ENCODE measurements around the gene GJB6. TPM values are rescaled to one million over a fixed set of nuclear protein-coding genes. Genes with fewer than 3 reads are reported as not detected.
A peak's percentile ranks its signal among the peaks of the same experiment; 100 is the strongest.

Gene GJB6
- total RNA-seq, 6 experiments from 2014 or later: not detected

DNA sequence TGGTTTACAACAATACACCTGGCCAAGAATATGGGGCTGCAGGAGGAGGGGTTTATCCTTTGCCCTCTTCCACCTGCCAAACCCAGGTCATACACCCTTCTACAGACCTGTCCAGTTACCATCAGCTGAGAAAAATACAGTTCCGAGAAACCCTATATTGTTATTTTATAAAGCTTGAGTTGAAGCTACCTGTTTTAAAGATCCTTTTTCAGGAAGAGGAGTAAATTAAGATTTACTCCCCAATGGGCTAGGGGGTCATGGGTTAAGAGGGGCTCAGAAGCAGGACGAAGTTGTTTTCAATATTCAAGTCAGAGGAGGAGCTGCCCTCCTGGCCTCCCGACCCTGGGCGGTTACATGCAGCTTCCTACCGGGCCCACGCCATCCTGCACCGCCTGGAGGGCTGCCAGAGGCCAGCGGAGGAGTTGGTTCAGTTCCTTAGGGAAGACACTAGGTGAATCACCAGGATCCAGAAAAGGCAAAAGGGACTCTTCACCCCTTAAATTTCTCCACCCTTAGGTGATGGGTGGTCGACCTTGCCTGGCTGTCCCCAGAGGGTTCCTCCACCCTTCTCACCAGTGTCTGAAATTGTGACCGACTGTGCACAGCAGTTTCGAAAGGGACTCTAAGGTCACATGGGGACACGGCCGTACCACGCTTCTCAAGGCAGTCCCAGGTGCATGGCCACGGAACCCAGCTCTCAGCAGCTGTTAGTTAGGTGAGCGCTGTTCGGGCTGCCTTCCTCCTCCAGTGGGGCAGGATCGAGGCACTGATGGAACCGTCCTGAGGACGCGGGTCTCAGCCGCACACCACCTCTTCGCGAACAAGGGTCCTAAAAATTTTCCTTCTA, 40.6 kb downstream of the GJB6 start:
- Histone ChIP-seq H3K27ac (peak overlapping the region; percentile 54 to 78 (median 63)), H3K4me3 (peak overlapping the region; percentile 64 to 70 (median 68)), H3K27me3 (no peaks in the 10 kb centered on the region), H3K9me3 (peaks cover 0 to 4% (median 0%) of the 10 kb centered on the region in 4 donors), H3K36me3 (peaks cover 0 to 10% (median 0%) of the 10 kb centered on the region in 4 donors), H3K4me1 (peaks cover 0 to 38% (median 17%) of the 10 kb centered on the region in 4 donors)
- DNase-seq (peak; percentile 68 to 77 (median 73)), ATAC-seq (peak; percentile 48 to 63 (median 58))
- intact Hi-C loops (cut with DNase I): loop anchor here in 1 of 2 donors (10.0 kb wide), 1 partner anchor 283 kb away; no protein-coding TSS in a partner anchor
- WGBS (ENCODE audit: insufficient coverage, low coverage, low lambda C conversion rate, missing lambda C conversion rate): 38% methylated on average over 4 of the region's 24 CpGs
- no peak for TF ChIP-seq POLR2A (IDR thresholded peaks at IDR 0.05)
- TF ChIP-seq, protein P1, sequence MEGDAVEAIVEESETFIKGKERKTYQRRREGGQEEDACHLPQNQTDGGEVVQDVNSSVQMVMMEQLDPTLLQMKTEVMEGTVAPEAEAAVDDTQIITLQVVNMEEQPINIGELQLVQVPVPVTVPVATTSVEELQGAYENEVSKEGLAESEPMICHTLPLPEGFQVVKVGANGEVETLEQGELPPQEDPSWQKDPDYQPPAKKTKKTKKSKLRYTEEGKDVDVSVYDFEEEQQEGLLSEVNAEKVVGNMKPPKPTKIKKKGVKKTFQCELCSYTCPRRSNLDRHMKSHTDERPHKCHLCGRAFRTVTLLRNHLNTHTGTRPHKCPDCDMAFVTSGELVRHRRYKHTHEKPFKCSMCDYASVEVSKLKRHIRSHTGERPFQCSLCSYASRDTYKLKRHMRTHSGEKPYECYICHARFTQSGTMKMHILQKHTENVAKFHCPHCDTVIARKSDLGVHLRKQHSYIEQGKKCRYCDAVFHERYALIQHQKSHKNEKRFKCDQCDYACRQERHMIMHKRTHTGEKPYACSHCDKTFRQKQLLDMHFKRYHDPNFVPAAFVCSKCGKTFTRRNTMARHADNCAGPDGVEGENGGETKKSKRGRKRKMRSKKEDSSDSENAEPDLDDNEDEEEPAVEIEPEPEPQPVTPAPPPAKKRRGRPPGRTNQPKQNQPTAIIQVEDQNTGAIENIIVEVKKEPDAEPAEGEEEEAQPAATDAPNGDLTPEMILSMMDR (IDR thresholded peaks at IDR 0.05): no peak

DNA sequence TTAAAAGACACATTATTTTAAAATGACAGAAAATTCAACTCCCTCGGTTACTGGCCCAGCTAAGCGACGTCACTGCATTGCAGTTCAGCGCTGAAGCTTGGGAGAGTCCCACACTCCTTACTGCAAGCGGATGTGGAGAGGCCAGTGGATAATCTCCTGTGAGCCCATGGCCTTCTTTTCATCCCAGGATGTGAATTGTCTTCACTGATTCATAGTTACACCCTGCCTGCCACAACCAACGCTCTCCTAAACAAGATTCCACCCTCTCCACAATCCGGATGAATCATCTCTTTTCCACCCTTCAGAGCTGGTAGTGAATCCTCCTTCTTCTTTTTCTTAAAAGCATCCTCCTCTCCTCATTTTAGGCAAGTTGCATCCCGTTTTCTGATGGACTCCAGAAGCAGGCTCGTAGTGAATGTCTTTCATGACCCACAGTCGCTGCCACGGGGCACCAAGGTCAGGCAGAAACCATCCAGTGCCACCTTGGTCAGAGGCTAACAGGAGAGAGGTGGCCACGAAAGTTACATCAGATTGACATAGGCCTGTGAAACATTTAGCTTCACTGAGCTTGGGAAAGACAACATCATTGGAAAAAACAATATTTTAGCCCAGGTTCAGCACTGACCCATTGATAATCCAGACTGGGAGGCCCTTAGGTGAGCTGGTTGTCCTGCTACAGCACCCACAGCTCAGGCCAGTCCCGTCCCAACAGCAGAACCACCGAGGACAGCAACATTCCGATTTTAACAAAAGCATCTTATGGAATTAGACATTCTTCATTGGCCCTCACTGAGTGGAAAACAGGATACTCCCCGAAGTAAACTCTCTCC, 41.4 kb downstream of the GJB6 start:
- TF ChIP-seq, protein P1 (IDR thresholded peaks at IDR 0.05): no peak
- TF ChIP-seq POLR2A (IDR thresholded peaks at IDR 0.05): no peak
- H3K27me3 ChIP-seq: no peaks in the 10 kb centered on the region
- peak overlapping the region in 1 of 3 donors; percentile 78 for H3K27ac ChIP-seq
- H3K4me1 ChIP-seq: peaks cover 0 to 38% (median 17%) of the 10 kb centered on the region in 4 donors
- H3K4me3 ChIP-seq: peak overlapping the region in 1 of 3 donors; percentile 70
- intact Hi-C loops (cut with DNase I): loop anchor here in 1 of 2 donors (10.0 kb wide), 1 partner anchor 284 kb away; no protein-coding TSS in a partner anchor
- DNase-seq: no peak
- H3K36me3 ChIP-seq: peaks cover 0 to 10% (median 0%) of the 10 kb centered on the region in 4 donors
- WGBS (ENCODE audit: insufficient coverage, low coverage, low lambda C conversion rate, missing lambda C conversion rate): 70% methylated on average over 12 of the region's 16 CpGs
- H3K9me3 ChIP-seq: peaks cover 0 to 4% (median 0%) of the 10 kb centered on the region in 4 donors
- ATAC-seq: peak in 3 of 4 donors; percentile 1 to 9 (median 5)

DNA sequence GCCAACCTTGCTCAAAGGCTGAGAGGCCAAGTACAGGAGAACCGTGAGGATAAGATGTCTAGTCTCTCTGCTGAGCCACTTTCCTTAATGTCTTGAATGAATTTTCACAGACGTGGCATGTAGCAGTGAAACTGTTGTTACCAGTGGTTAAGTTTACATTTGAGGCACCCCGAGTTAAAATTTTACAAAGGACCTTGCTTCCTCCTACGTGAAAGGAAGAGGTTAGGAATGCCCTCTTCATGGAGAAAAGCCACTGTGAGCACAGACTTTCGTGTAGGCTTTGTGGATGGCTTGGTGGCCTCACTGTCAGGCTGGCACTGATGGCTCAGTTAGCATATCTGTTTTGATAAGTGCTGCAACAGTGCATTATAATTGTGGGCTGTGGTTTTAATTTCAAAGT, 42.0 kb downstream of the GJB6 start:
- 30% methylated on average over 4 of the region's 5 CpGs for WGBS (ENCODE audit: insufficient coverage, low coverage, low lambda C conversion rate, missing lambda C conversion rate)
- DNase-seq (no peak), ATAC-seq (peak in 2 of 4 donors; percentile 4)
- no peak overlapping the region for H3K4me3 ChIP-seq
- H3K4me1 ChIP-seq: peaks cover 0 to 38% (median 17%) of the 10 kb centered on the region in 4 donors
- H3K9me3 ChIP-seq: peaks cover 0 to 4% (median 0%) of the 10 kb centered on the region in 4 donors
- no peaks in the 10 kb centered on the region for H3K27me3 ChIP-seq
- TF ChIP-seq, protein P1 (IDR thresholded peaks at IDR 0.05): no peak
- TF ChIP-seq POLR2A (IDR thresholded peaks at IDR 0.05): no peak
- intact Hi-C loops (cut with DNase I): loop anchor here in 1 of 2 donors (10.0 kb wide), 1 partner anchor 285 kb away; no protein-coding TSS in a partner anchor
- no peak overlapping the region for H3K27ac ChIP-seq
- peaks cover 0 to 10% (median 0%) of the 10 kb centered on the region in 4 donors for H3K36me3 ChIP-seq
